ENCODE measurements around the gene PBX4.

PBX4 gene

GRCh38 chr19:19539698-19540063, 78.8 kb downstream of the PBX4 start:
- TF ChIP-seq CTCF (IDR thresholded peaks at IDR 0.05) = no peak

- TF ChIP-seq CTCF (IDR thresholded peaks at IDR 0.05) = no peak
Observed at GRCh38 chr19:19538785-19539166, 79.7 kb downstream of the PBX4 start.

- no peak for TF ChIP-seq CTCF (IDR thresholded peaks at IDR 0.05)
Observed at GRCh38 chr19:19538061-19538784, 80.3 kb downstream of the PBX4 start, which contains the start of gene CILP2. Gene CILP2 (plus strand): TSS chr19:19538265. CDS start chr19:19538350, 85 bp downstream.

DNA sequence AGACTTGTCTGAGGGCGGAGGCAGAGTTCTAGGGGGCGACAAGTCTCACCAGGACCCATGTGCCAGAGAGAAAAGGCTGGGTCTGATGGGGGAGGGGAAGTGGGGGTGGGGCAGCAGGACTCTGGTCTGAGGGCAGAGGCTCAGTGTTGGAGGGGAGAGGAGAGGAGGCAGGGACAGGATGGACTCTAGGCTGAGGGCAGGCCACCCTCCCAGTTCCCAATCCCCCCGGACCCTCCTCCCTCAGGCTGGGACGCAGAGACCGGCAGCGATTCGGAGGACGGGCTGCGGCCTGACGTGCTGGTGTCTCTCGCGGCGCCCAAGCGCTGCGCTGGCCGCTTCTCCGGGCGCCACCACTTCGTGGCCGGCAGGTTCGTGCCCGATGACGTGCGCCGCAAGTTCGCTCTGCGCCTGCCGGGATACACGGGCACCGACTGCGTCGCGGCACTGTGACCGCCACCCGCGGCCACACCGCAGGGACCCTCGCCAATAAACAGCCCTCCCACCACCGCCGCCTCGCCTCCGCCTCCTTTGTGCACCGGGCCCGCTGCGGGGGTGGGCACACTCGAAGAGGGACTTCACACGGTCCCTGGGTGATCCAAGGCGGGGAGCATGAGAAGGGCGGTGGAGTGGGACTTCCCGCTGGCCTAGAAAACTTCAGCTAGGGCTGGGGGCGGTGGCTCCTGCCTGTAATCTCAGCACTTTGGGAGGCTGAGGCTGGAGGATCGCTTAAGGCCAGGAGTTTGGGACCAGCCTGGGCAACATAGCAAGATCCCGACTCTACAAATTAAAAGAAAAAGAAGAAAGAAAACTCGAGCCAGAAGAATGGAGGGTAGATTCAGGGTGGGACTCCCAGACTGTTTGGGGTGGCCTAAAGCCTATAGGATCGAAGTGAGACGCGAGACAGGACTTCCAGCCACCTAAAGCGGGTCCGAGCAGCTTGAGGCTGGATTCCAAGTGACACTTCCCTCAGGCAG, 81.1 kb downstream of the PBX4 start:
- TF ChIP-seq CTCF (IDR thresholded peaks at IDR 0.05) = no peak

DNA sequence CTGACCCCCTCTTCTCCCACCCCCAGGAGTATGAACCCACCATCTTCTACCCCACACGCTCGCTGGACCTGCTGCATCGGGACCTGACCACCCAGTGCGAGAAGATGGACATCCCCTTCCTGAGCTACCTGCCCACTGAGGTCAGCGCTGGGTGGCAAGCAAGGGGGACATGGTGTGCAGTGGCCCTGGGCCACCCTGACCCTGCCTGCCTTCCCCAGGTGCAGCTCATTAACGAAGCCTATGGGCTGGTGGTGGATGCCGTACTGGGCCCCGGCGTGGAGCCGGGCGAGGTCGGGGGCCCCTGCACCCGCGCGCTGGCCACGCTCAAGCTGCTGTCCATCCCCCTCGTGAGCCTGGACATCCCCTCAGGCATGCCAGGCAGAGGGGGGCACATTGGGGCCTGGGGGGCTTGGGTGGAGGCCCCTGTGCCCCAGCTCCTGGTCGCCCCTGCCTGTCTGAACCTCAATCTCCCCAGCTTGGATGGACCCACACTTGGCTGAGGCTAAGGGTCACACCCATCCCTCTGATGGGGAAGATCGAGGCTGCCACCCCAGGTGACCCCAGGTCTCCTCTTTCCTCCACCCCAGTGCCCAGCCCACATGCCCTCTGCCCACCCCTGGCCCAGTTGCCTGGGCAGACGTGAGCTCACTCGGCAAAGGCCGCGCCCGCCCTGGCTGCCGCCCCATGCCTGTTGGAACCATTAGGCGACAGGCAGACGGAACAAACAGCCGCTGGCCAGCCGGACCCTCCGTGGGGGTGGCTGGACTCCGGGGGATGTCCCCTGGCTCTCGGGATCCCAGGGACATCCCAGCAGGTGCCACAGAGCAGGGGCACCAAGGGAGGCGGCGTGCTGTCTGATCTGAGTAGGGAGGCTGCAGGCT, 82.9 kb downstream of the PBX4 start:
- TF ChIP-seq CTCF (IDR thresholded peaks at IDR 0.05) = no peak

DNA sequence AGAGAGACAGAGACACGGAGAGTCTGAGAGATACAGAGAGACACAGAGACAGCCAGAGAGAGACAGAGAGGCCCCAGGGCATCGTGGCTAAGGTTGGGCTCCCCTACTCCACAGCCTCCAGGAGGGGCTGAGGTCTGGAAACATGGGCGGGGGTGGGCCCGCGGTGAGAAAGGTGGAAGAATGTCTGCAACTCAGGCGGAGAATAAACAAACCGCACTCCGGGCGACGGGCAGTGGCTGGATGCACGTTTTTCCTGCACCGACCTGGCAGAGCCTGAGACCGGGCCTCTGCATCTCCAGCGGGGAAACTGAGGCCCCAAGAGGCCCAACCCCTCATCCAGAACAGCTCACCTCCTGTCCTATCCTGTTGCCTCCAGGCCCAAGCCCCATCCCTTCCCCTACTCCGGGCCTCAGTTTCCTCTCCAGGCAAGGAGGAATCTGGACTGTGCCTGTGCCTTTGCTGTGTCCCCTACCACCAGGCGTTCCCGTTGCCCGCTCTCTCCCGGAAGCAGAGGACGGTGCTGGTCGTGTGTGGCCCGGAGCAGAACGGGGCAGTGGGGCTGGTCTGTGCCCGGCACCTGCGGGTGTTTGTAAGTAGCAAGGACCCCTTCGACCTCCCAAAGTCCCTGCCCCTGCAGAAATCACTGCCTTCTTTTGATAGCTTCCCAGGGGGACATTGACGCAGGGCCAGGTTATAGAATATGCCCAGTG, 83.8 kb downstream of the PBX4 start:
- no peak for TF ChIP-seq CTCF (IDR thresholded peaks at IDR 0.05)
